Natural killer cell (primary cell): ENCODE data around the gene PROX1. TPM values are rescaled to one million over a fixed set of nuclear protein-coding genes. Genes with fewer than 3 reads are reported as not detected.

ENCODE experiments used
- ATAC-seq, 3 donors: fragments of 150-1000 bp in 2 of 3; fragments of 200-7000 bp in 1 of 3; cut with Tn5 transposase; 1 replicate in 1 of 3; 2 replicates in 2 of 3; pipeline ENCODE4 v1.10.0; 2021; ENCODE audit warnings: mild to moderate bottlenecking in 2 of 3, moderate library complexity in 2 of 3
- DNase-seq, 2 donors: peaks; one replicate each; pipeline versions ENCODE4 v3.0.0 to v3.0.0-alpha.2; 2013 to 2021; ENCODE audit warnings: mixed read lengths in 1 of 2
- H3K27ac ChIP-seq: one replicate; pipeline ENCODE4 v1.5.1; 2013; ENCODE audit warnings: mild to moderate bottlenecking, low read length
- H3K27me3 ChIP-seq: one replicate; pipeline ENCODE4 v1.6.1; 2013; ENCODE audit warnings: low read length; ENCODE audit not compliant: control insufficient read depth, insufficient read depth
- H3K36me3 ChIP-seq: one replicate; pipeline ENCODE4 v1.6.1; 2013; ENCODE audit warnings: low read length; ENCODE audit not compliant: control insufficient read depth, insufficient read depth
- H3K4me1 ChIP-seq: one replicate; pipeline ENCODE4 v1.6.1; 2013; ENCODE audit warnings: low read length; ENCODE audit not compliant: control insufficient read depth, insufficient read depth
- H3K4me3 ChIP-seq: one replicate; pipeline ENCODE4 v1.5.1; 2013; ENCODE audit warnings: low read length
- H3K9me3 ChIP-seq: one replicate; pipeline ENCODE4 v1.6.1; 2013; ENCODE audit warnings: low read length; ENCODE audit not compliant: control insufficient read depth, insufficient read depth
- H3K27ac Mint-ChIP-seq, 2 donors: one replicate each; pipeline ENCODE4 v1.8.0; 2022; ENCODE audit warnings: mild to moderate bottlenecking in 2 of 2, mixed read lengths in 2 of 2, moderate library complexity in 1 of 2
- H3K27me3 Mint-ChIP-seq, 2 donors: one replicate each; pipeline ENCODE4 v1.8.0; 2022; ENCODE audit warnings: low read depth in 2 of 2, mixed read lengths in 2 of 2
- H3K36me3 Mint-ChIP-seq: one replicate; pipeline ENCODE4 v1.8.0; 2022; ENCODE audit warnings: mixed read lengths
- H3K4me1 Mint-ChIP-seq, 2 donors: one replicate each; pipeline ENCODE4 v1.8.0; 2022; ENCODE audit warnings: mixed read lengths in 2 of 2
- H3K4me3 Mint-ChIP-seq: one replicate; pipeline ENCODE4 v1.8.0; 2022; ENCODE audit warnings: mild to moderate bottlenecking, moderate library complexity, mixed read lengths
- H3K9me3 Mint-ChIP-seq, 2 donors: one replicate each; pipeline ENCODE4 v1.8.0; 2022; ENCODE audit warnings: mixed read lengths in 2 of 2
- CTCF ChIP-seq: fragments of 200-600 bp; IDR thresholded peaks from one replicate; pipeline ENCODE4 v1.8.0; 2022; ENCODE audit warnings: antibody characterized with exemption
- WGBS: methylation state at CpG from one replicate; pipeline ENCODE4 v1.1.7; 2013; ENCODE audit warnings: missing lambda C conversion rate; ENCODE audit not compliant: insufficient coverage; 5-methylcytosine and 5-hydroxymethylcytosine counted together
- intact Hi-C: fragments of 100-400 bp; cut with micrococcal nuclease; formaldehyde crosslinking; loops from one replicate; pipeline ENCODE4 v1.14.2; 2022
- total RNA-seq, 4 donors: library from RNA; stranded (reverse); fragments of 120-200 nt in 1 of 4; gene quantifications; one replicate each; pipeline versions ENCODE4 v1.2.3 to v1.2.4, GENCODE V29; 2013 to 2022

Gene PROX1
- total RNA-seq, 3 donors from 2014 or later (not counting 1 experiment from before 2014, with no cell fraction given): not detected

- Mint-ChIP-seq H3K36me3 (no peaks in the 10 kb centered on the region), H3K9me3 (peaks cover 0 to 2% of the 10 kb centered on the region in 2 donors), H3K4me1 (no peaks in the 10 kb centered on the region), H3K27me3 (peaks cover 8 to 23% of the 10 kb centered on the region in 2 donors), H3K4me3 (no peak overlapping the region), H3K27ac (no peak overlapping the region)
- H3K4me3 ChIP-seq: no peak overlapping the region
- no peaks in the 10 kb centered on the region for H3K4me1 ChIP-seq
- H3K27me3 ChIP-seq: no peaks in the 10 kb centered on the region
- ATAC-seq (no peak), DNase-seq (no peak)
- H3K9me3 ChIP-seq: no peaks in the 10 kb centered on the region
- 71% methylated on average over 5 of the region's 5 CpGs for WGBS
- no peak overlapping the region for H3K27ac ChIP-seq
- TF ChIP-seq CTCF: no peak
- intact Hi-C loops: no loop called here
- H3K36me3 ChIP-seq: no peaks in the 10 kb centered on the region
Observed at GRCh38 chr1:214075305-214075998, 87.7 kb downstream of the PROX1 start.

- 66% methylated on average over 16 of the region's 16 CpGs for WGBS
- no peak overlapping the region for H3K27ac ChIP-seq
- no peak overlapping the region for H3K27ac Mint-ChIP-seq
Observed at GRCh38 chr1:214075999-214076707, 88.4 kb downstream of the PROX1 start.

GRCh38 chr1:214076708-214077065 lies 88.9 kb downstream of the PROX1 start:
- no peak overlapping the region for H3K4me3 ChIP-seq
- no peaks in the 10 kb centered on the region for H3K36me3 Mint-ChIP-seq
- no peak for TF ChIP-seq CTCF

More at GRCh38 chr1:214075999-214076707, 88.4 kb downstream of the PROX1 start:
- ATAC-seq (no peak), DNase-seq (no peak)
- Mint-ChIP-seq H3K4me1 (no peaks in the 10 kb centered on the region), H3K36me3 (no peaks in the 10 kb centered on the region), H3K27me3 (peaks cover 8 to 23% of the 10 kb centered on the region in 2 donors), H3K9me3 (peaks cover 0 to 2% of the 10 kb centered on the region in 2 donors), H3K4me3 (no peak overlapping the region)
- Histone ChIP-seq H3K4me1 (no peaks in the 10 kb centered on the region), H3K36me3 (no peaks in the 10 kb centered on the region), H3K9me3 (no peaks in the 10 kb centered on the region), H3K4me3 (no peak overlapping the region), H3K27me3 (no peaks in the 10 kb centered on the region)
- intact Hi-C loops: no loop called here
- TF ChIP-seq CTCF: no peak

More at GRCh38 chr1:214076708-214077065, 88.9 kb downstream of the PROX1 start:
- no peak overlapping the region for H3K4me3 Mint-ChIP-seq
- Histone ChIP-seq H3K27ac (no peak overlapping the region), H3K27me3 (no peaks in the 10 kb centered on the region), H3K9me3 (no peaks in the 10 kb centered on the region), H3K4me1 (no peaks in the 10 kb centered on the region), H3K36me3 (no peaks in the 10 kb centered on the region)
- H3K4me1 Mint-ChIP-seq: no peaks in the 10 kb centered on the region
- H3K27ac Mint-ChIP-seq: no peak overlapping the region
- intact Hi-C loops: no loop called here
- peaks cover 8 to 23% of the 10 kb centered on the region in 2 donors for H3K27me3 Mint-ChIP-seq
- ATAC-seq (no peak), DNase-seq (no peak)
- WGBS: 83% methylated on average over 7 of the region's 7 CpGs
- H3K9me3 Mint-ChIP-seq: peaks cover 0 to 2% of the 10 kb centered on the region in 2 donors
